Ovary (tissue), 9 donors: ENCODE results near the gene PID1. TPM values are rescaled to one million over a fixed set of nuclear protein-coding genes. Genes with fewer than 3 reads are reported as not detected.

Experiments used
- DNase-seq, 5 donors: peaks; one replicate each; pipeline ENCODE4 v3.0.0-alpha.2; 2019 to 2020
- H3K27ac ChIP-seq, 2 donors: fragments of 200-600 bp; one replicate each; pipeline versions ENCODE4 v1.5.1 to v1.8.0; 2019 to 2022
- H3K27me3 ChIP-seq: fragments of 200-600 bp; one replicate; pipeline ENCODE4 v1.8.0; 2022
- H3K36me3 ChIP-seq: fragments of 200-600 bp; sonication (generic); one replicate; pipeline ENCODE4 v1.5.1; 2019
- H3K4me1 ChIP-seq: one replicate; pipeline ENCODE4 v1.8.1; 2013; ENCODE audit warnings: mild to moderate bottlenecking, moderate library complexity; ENCODE audit not compliant: insufficient read depth
- H3K4me3 ChIP-seq: fragments of 200-600 bp; sonication (generic); one replicate; pipeline ENCODE4 v1.5.1; 2017
- H3K9me3 ChIP-seq, 2 donors: fragments of 200-600 bp in 1 of 2; sonication (generic) in 1 of 2; one replicate each; pipeline versions ENCODE4 v1.5.1 to v1.8.1; 2013 to 2019; ENCODE audit warnings: mild to moderate bottlenecking in 1 of 2, moderate library complexity in 1 of 2
- CTCF ChIP-seq, 3 donors: fragments of 450-650 bp in 2 of 3; fragments of 200-600 bp in 1 of 3; IDR thresholded peaks; one replicate each; pipeline versions ENCODE4 v1.5.1 to v1.8.0; 2016 to 2022; ENCODE audit warnings: antibody characterized with exemption in 3 of 3, mild to moderate bottlenecking in 1 of 3
- EP300 ChIP-seq: sonication (generic); formaldehyde crosslinking; IDR thresholded peaks from one replicate; pipeline ENCODE4 v1.6.1; 2017; ENCODE audit warnings: antibody characterized with exemption
- POLR2A ChIP-seq: fragments of 450-650 bp; IDR thresholded peaks from one replicate; pipeline ENCODE4 v1.6.1; 2017; ENCODE audit warnings: antibody characterized with exemption, mild to moderate bottlenecking, moderate library complexity
- WGBS, 3 donors: extraction: QIAGEN DNeasy Blood & Tissue Kit in 1 of 3; methylation state at CpG; one replicate each; pipeline versions ENCODE4 v1.1.5 to v1.1.7; 2013 to 2017; 5-methylcytosine and 5-hydroxymethylcytosine counted together
- intact Hi-C, 4 donors: fragments of 100-400 bp; cut with DNase I; formaldehyde crosslinking; loops; one replicate each; pipeline versions ENCODE4 v1.11.0 to v1.15.1; 2022 to 2023
- polyA plus RNA-seq, 2 donors: library from polyadenylated mRNA; stranded (reverse); fragments of 200-250 nt in 1 of 2; fragments of 350-450 nt in 1 of 2; fragmentation: Illumina TruSeq in 1 of 2; extraction: RNeasy Lipid Tissue Mini Kit (QIAGEN cat#74804) in 1 of 2; gene quantifications; one replicate each; pipeline ENCODE4 v1.2.3, GENCODE V29; 2013 to 2014
- total RNA-seq, 7 donors: library from RNA; depleted of rRNA in 2 of 7; stranded (reverse); fragments of >200 nt in 2 of 7; fragmentation: NEBNext Ultra II Directional in 3 of 7; extraction: Animal tissue kit (Norgen Biotek cat#: 25700) in 3 of 7; gene quantifications; one replicate each; pipeline versions ENCODE4 v1.1.0 to v1.2.4, GENCODE V29; 2016 to 2023
- donor health status: DM: no; HTN: no; CAD: no; lungs with moderate emphysema.
- donor health status: DM: no; HTN: no; CAD: no.
- donor health status: Bipolar disorder and iron deficiency.
- donor health status: DM: yes; HTN: yes; CAD: no.
- donor health status: DM: no; HTN: no; CAD: no.
- donor health status: DM: yes; HTN: yes; CAD: no.

Gene PID1
- total and polyA plus RNA-seq, 9 donors, result 19.8 to 66.1 (median 32.4) TPM

- H3K27me3 ChIP-seq, result no peaks in the 10 kb centered on the region
- intact Hi-C loops, result loop anchor here in 1 of 4 donors (5.0 kb wide), 1 partner anchor 53 kb away; no protein-coding TSS in a partner anchor
- no peak overlapping the region for H3K27ac ChIP-seq
- no peak for TF ChIP-seq CTCF (IDR thresholded peaks at IDR 0.05)
- no peak for TF ChIP-seq EP300
- TF ChIP-seq POLR2A, result no peak
- no peak overlapping the region for H3K4me3 ChIP-seq
- 82 to 93% (median 89%) methylated on average over 4 of the region's 4 CpGs for WGBS, 3 donors
- no peaks in the 10 kb centered on the region for H3K36me3 ChIP-seq
- no peak for DNase-seq
- no peaks in the 10 kb centered on the region for H3K9me3 ChIP-seq
- H3K4me1 ChIP-seq, result no peaks in the 10 kb centered on the region
Observed at GRCh38 chr2:229045671-229046070, 225.4 kb downstream of the PID1 start.

- Histone ChIP-seq H3K4me3 (no peak overlapping the region), H3K36me3 (no peaks in the 10 kb centered on the region), H3K27ac (no peak overlapping the region), H3K27me3 (no peaks in the 10 kb centered on the region), H3K4me1 (no peaks in the 10 kb centered on the region), H3K9me3 (no peaks in the 10 kb centered on the region)
- 30 to 76% (median 55%) methylated on average over 4 of the region's 4 CpGs for WGBS, 3 donors
- TF ChIP-seq POLR2A (no peak), EP300 (no peak), CTCF (IDR thresholded peaks at IDR 0.05) (no peak)
- intact Hi-C loops, result no loop called here
- no peak for DNase-seq
Observed at GRCh38 chr2:229044581-229044980, 226.5 kb downstream of the PID1 start.

DNA sequence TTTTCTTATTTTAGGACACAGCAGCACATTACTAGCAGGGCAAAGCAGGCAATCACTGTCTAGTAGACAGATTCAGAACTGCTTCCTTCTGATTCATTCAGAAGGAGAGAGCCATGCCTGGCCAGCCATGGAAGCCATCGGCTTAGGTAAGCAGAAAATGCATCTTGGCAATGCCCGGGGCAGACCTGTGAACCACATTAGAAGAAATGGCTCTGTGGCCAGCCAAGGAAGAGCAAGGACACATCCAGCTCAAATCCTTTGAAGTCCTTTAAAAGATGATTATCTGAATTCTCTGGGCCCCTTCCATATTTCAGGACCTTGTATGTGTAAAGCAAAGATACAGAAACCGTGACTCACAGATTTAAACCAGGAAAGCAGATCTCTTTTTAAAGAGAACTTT is 227.4 kb downstream of the PID1 start:
- no peak overlapping the region for H3K27ac ChIP-seq
- H3K4me1 ChIP-seq, result no peaks in the 10 kb centered on the region
- intact Hi-C loops, result no loop called here
- DNase-seq, result no peak
- WGBS, 3 donors, result 77 to 78% (median 78%) methylated on average over 3 of the region's 3 CpGs
- H3K27me3 ChIP-seq, result no peaks in the 10 kb centered on the region
- no peaks in the 10 kb centered on the region for H3K9me3 ChIP-seq
- H3K36me3 ChIP-seq, result no peaks in the 10 kb centered on the region
- TF ChIP-seq EP300 (no peak), CTCF (IDR thresholded peaks at IDR 0.05) (no peak), POLR2A (no peak)
- no peak overlapping the region for H3K4me3 ChIP-seq

- DNase-seq, result no peak
- WGBS, 3 donors, result 89 to 94% (median 92%) methylated on average over 2 of the region's 2 CpGs
- intact Hi-C loops, result no loop called here
Observed at GRCh38 chr2:229042349-229042748, 228.7 kb downstream of the PID1 start.

More at GRCh38 chr2:229042349-229042748, 228.7 kb downstream of the PID1 start:
- no peak overlapping the region for H3K4me3 ChIP-seq
- no peak overlapping the region for H3K27ac ChIP-seq
- H3K36me3 ChIP-seq, result no peaks in the 10 kb centered on the region
- H3K4me1 ChIP-seq, result no peaks in the 10 kb centered on the region
- H3K9me3 ChIP-seq, result no peaks in the 10 kb centered on the region
- H3K27me3 ChIP-seq, result no peaks in the 10 kb centered on the region
- TF ChIP-seq POLR2A (no peak), CTCF (IDR thresholded peaks at IDR 0.05) (no peak), EP300 (no peak)
